HepG2 (cell line): ENCODE data around the gene IGIP. TPM values are rescaled to one million over a fixed set of nuclear protein-coding genes. Genes with fewer than 3 reads are reported as not detected.
A peak's percentile ranks its signal among the peaks of the same experiment; 100 is the strongest.

Source experiments
- ATM ChIP-seq: fragments of 450-650 bp; IDR thresholded peaks from 2 replicates; pipeline ENCODE4 v1.7.1; 2017; ENCODE audit warnings: mild to moderate bottlenecking, borderline replicate concordance
- ESRRA ChIP-seq: sonication (generic); formaldehyde crosslinking; IDR thresholded peaks from 2 replicates; pipeline ENCODE4 v1.5.1; 2020; ENCODE audit warnings: mild to moderate bottlenecking, low read depth, missing genetic modification reagents
- LBX2 ChIP-seq: sonication (generic); formaldehyde crosslinking; IDR thresholded peaks from 2 replicates; pipeline ENCODE4 v1.5.0; 2020; ENCODE audit warnings: missing genetic modification reagents, mild to moderate bottlenecking, borderline replicate concordance
- NR2F1 ChIP-seq, 2 experiments: fragments of 450-650 bp in 1 of 2; formaldehyde crosslinking in 1 of 2; IDR thresholded peaks; 2 replicates each; pipeline versions ENCODE4 v1.5.0 to v1.6.1; 2016 to 2020; ENCODE audit warnings: mild to moderate bottlenecking in 1 of 2, missing compliant biosample characterization in 1 of 2, missing genetic modification reagents in 1 of 2, moderate library complexity in 1 of 2
- ZNF225 ChIP-seq: sonication (generic); formaldehyde crosslinking; IDR thresholded peaks from 2 replicates; pipeline ENCODE4 v1.4.0; 2020; ENCODE audit warnings: mild to moderate bottlenecking, missing genetic modification reagents
- ZNF281 ChIP-seq: sonication (generic); formaldehyde crosslinking; IDR thresholded peaks from 2 replicates; pipeline ENCODE4 v1.4.0; 2020; ENCODE audit warnings: missing genetic modification reagents, borderline replicate concordance
- polyA plus RNA-seq, 8 experiments: library from polyadenylated mRNA; depleted of rRNA in 3 of 8; stranded (reverse) in 7 of 8; unstranded in 1 of 8; fragments of >200 nt; fragmentation: Illumina TruSeq in 4 of 8; extraction: Trizol in 4 of 8; gene quantifications; 2 replicates each; pipeline versions ENCODE4 v1.2.1 to v1.2.3, GENCODE V29; 2011 to 2016; ENCODE audit warnings: low read depth in 4 of 8, missing spikeins in 1 of 8, mixed read lengths in 1 of 8; ENCODE audit not compliant: insufficient read depth in 1 of 8
- total RNA-seq, 5 experiments: library from RNA; depleted of rRNA; stranded (reverse); fragments of >200 nt; fragmentation: Illumina TruSeq; extraction: Trizol; gene quantifications; 2 replicates each; pipeline ENCODE4 v1.2.3, GENCODE V29; 2016; ENCODE audit warnings: low read depth in 1 of 5
- TF ChIP-seq, protein P1 (sequence below): sonication (generic); formaldehyde crosslinking; IDR thresholded peaks from 2 replicates; pipeline ENCODE4 v1.5.0; 2020; ENCODE audit warnings: mild to moderate bottlenecking, missing genetic modification reagents, borderline replicate concordance
- TF ChIP-seq, protein P2 (sequence below): sonication (generic); formaldehyde crosslinking; IDR thresholded peaks from 2 replicates; pipeline ENCODE4 v1.4.0; 2020; ENCODE audit warnings: low read depth, mild to moderate bottlenecking, missing genetic modification reagents
- TF ChIP-seq, protein P3 (sequence below): sonication (generic); formaldehyde crosslinking; IDR thresholded peaks from 2 replicates; pipeline ENCODE4 v1.5.0; 2020; ENCODE audit warnings: missing genetic modification reagents, mild to moderate bottlenecking, borderline replicate concordance
- TF ChIP-seq, protein P4 (sequence below): sonication (generic); formaldehyde crosslinking; IDR thresholded peaks from 2 replicates; pipeline ENCODE4 v1.4.0; 2020; ENCODE audit warnings: missing genetic modification reagents
- TF ChIP-seq, protein P5 (sequence below): IDR thresholded peaks from 2 replicates; pipeline ENCODE4 v1.6.1; 2016; ENCODE audit warnings: missing compliant biosample characterization, missing genetic modification reagents, borderline replicate concordance
- TF ChIP-seq, protein P6 (sequence below): sonication (generic); formaldehyde crosslinking; IDR thresholded peaks from 2 replicates; pipeline ENCODE4 v1.4.0; 2020; ENCODE audit warnings: missing genetic modification reagents, mild to moderate bottlenecking, borderline replicate concordance

Gene IGIP
- total and polyA plus RNA-seq, 2 of the 13 experiments (the other 11 are each of a cell fraction or from before 2014, with no cell fraction given) = 1.7 to 2.1 TPM

DNA sequence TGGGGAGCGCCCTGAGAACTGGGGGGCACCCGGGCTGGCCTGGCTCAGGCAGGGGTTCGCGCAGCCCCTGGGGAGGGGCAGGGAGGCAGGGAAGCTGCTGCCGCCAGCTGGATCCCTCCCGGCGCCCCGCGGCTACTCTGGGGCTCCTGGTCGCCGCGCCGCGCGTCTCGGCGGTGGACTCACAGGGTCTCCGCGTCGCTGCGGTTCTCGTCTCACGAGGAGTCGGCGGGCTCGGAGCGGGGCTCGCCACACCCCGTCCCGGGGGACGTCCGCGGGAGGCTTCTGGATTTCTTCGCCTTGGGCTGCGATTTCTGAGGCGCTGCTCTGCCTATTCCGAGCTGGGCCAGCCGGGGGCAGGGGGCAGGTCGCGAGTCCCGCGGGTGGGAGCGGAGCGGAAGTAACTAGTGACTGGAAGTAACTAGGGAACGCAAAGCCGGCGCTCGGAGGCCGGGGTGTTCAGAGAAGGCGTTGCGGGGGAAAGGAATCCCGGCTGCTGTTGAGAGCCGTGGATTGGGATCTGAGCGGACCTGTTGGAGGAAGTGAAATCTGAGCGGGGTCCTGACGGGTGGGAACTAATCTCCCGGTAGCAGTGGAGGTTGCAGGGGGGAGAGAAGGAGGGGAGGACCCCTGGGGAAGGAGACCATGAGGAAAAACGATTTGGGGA, 49.8 kb downstream of the IGIP start (continued):
- TF ChIP-seq, protein P1, sequence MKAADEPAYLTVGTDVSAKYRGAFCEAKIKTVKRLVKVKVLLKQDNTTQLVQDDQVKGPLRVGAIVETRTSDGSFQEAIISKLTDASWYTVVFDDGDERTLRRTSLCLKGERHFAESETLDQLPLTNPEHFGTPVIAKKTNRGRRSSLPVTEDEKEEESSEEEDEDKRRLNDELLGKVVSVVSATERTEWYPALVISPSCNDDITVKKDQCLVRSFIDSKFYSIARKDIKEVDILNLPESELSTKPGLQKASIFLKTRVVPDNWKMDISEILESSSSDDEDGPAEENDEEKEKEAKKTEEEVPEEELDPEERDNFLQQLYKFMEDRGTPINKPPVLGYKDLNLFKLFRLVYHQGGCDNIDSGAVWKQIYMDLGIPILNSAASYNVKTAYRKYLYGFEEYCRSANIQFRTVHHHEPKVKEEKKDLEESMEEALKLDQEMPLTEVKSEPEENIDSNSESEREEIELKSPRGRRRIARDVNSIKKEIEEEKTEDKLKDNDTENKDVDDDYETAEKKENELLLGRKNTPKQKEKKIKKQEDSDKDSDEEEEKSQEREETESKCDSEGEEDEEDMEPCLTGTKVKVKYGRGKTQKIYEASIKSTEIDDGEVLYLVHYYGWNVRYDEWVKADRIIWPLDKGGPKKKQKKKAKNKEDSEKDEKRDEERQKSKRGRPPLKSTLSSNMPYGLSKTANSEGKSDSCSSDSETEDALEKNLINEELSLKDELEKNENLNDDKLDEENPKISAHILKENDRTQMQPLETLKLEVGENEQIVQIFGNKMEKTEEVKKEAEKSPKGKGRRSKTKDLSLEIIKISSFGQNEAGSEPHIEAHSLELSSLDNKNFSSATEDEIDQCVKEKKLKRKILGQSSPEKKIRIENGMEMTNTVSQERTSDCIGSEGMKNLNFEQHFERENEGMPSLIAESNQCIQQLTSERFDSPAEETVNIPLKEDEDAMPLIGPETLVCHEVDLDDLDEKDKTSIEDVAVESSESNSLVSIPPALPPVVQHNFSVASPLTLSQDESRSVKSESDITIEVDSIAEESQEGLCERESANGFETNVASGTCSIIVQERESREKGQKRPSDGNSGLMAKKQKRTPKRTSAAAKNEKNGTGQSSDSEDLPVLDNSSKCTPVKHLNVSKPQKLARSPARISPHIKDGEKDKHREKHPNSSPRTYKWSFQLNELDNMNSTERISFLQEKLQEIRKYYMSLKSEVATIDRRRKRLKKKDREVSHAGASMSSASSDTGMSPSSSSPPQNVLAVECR (CRISPR knock-in tag) = peak; percentile 72; the same call in 1 of the 2 replicates
- TF ChIP-seq ZNF225 (CRISPR knock-in tag) (peak; percentile 73; the same call in 1 of the 2 replicates), NR2F1 (CRISPR knock-in tag; IDR thresholded peaks at IDR 0.05) (no peak), ESRRA (CRISPR knock-in tag) (no peak), LBX2 (no peak), ATM (no peak), ZNF281 (CRISPR knock-in tag) (no peak)
- TF ChIP-seq, protein P2, sequence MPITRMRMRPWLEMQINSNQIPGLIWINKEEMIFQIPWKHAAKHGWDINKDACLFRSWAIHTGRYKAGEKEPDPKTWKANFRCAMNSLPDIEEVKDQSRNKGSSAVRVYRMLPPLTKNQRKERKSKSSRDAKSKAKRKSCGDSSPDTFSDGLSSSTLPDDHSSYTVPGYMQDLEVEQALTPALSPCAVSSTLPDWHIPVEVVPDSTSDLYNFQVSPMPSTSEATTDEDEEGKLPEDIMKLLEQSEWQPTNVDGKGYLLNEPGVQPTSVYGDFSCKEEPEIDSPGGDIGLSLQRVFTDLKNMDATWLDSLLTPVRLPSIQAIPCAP (CRISPR knock-in tag) = no peak
- TF ChIP-seq, protein P3, sequence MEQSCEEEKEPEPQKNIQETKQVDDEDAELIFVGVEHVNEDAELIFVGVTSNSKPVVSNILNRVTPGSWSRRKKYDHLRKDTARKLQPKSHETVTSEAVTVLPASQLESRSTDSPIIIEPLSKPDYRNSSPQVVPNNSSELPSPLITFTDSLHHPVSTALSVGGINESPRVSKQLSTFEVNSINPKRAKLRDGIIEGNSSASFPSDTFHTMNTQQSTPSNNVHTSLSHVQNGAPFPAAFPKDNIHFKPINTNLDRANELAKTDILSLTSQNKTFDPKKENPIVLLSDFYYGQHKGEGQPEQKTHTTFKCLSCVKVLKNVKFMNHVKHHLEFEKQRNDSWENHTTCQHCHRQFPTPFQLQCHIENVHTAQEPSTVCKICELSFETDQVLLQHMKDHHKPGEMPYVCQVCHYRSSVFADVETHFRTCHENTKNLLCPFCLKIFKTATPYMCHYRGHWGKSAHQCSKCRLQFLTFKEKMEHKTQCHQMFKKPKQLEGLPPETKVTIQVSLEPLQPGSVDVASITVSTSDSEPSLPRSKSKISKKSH (CRISPR knock-in tag) = no peak
- TF ChIP-seq, protein P4, sequence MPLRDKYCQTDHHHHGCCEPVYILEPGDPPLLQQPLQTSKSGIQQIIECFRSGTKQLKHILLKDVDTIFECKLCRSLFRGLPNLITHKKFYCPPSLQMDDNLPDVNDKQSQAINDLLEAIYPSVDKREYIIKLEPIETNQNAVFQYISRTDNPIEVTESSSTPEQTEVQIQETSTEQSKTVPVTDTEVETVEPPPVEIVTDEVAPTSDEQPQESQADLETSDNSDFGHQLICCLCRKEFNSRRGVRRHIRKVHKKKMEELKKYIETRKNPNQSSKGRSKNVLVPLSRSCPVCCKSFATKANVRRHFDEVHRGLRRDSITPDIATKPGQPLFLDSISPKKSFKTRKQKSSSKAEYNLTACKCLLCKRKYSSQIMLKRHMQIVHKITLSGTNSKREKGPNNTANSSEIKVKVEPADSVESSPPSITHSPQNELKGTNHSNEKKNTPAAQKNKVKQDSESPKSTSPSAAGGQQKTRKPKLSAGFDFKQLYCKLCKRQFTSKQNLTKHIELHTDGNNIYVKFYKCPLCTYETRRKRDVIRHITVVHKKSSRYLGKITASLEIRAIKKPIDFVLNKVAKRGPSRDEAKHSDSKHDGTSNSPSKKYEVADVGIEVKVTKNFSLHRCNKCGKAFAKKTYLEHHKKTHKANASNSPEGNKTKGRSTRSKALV (CRISPR knock-in tag) = 0 out of 2 replicates have a peak, but pooled peaks have one; percentile 45
- TF ChIP-seq, protein P5, sequence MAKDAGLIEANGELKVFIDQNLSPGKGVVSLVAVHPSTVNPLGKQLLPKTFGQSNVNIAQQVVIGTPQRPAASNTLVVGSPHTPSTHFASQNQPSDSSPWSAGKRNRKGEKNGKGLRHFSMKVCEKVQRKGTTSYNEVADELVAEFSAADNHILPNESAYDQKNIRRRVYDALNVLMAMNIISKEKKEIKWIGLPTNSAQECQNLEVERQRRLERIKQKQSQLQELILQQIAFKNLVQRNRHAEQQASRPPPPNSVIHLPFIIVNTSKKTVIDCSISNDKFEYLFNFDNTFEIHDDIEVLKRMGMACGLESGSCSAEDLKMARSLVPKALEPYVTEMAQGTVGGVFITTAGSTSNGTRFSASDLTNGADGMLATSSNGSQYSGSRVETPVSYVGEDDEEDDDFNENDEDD (CRISPR knock-in tag) = no peak
- TF ChIP-seq, protein P6, sequence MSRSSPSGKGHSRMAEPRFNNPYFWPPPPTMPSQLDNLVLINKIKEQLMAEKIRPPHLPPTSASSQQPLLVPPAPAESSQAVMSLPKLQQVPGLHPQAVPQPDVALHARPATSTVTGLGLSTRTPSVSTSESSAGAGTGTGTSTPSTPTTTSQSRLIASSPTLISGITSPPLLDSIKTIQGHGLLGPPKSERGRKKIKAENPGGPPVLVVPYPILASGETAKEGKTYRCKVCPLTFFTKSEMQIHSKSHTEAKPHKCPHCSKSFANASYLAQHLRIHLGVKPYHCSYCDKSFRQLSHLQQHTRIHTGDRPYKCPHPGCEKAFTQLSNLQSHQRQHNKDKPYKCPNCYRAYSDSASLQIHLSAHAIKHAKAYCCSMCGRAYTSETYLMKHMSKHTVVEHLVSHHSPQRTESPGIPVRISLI (CRISPR knock-in tag) = no peak
